ENCODE data around the gene LRBA. TPM values are rescaled to one million over a fixed set of nuclear protein-coding genes. Genes with fewer than 3 reads are reported as not detected.

The LRBA gene
- polyA plus RNA-seq, 1 of the 3 experiments (the other 2 are of a cell fraction) = 11.4 TPM

GRCh38 chr4:150625033-150625432 lies 390.1 kb downstream of the LRBA start:
- Histone ChIP-seq H3F3A (replicated peaks; ENCODE audit: insufficient read depth) (no peaks in the 10 kb centered on the region), H2AFZ (ENCODE audit: low read depth) (no peak overlapping the region), H3K4me2 (no peak overlapping the region), H3K27me3 (ENCODE audit: insufficient read depth) (no peaks in the 10 kb centered on the region), H3K4me3 (ENCODE audit: low read depth in 2 of 2, low read length in 1 of 2) (no peak overlapping the region), H3K9ac (no peak overlapping the region), H3K9me3 (no peaks in the 10 kb centered on the region), H3K27ac (ENCODE audit: low read depth in 2 of 2, low read length in 1 of 2) (no peak overlapping the region), H3K9me2 (no peaks in the 10 kb centered on the region), H4K20me1 (ENCODE audit: insufficient read depth) (no peaks in the 10 kb centered on the region), H3K36me3 (replicated peaks in 1 of 2; ENCODE audit: control insufficient read depth in 1 of 2, insufficient read depth in 2 of 2, low read length in 1 of 2) (no peaks in the 10 kb centered on the region), H3K4me1 (ENCODE audit: control insufficient read depth in 1 of 2, insufficient read depth in 2 of 2, low read depth in 1 of 2, low read length in 1 of 2) (no peaks in the 10 kb centered on the region), H3K79me2 (ENCODE audit: insufficient read depth) (no peaks in the 10 kb centered on the region)
- ChIA-PET POLR2A (no interaction called here), CTCF (no interaction called here)
- no peak for TF ChIP-seq EZH2phosphoT487 (IDR thresholded peaks at IDR 0.05; ENCODE audit: borderline replicate concordance, low read depth)
- no peak for TF ChIP-seq CTCF (IDR thresholded peaks at IDR 0.05)
- no peak for TF ChIP-seq TCF12 (IDR thresholded peaks at IDR 0.05)
- TF ChIP-seq IRF3 (IDR thresholded peaks at IDR 0.05; ENCODE audit: low read depth, low read length) = no peak
- TF ChIP-seq EP300 (IDR thresholded peaks at IDR 0.05; ENCODE audit: borderline replicate concordance in 1 of 2, low read depth in 1 of 2, low read length in 1 of 2) = no peak
- TF ChIP-seq ELF1 (IDR thresholded peaks at IDR 0.05) = no peak
- TF ChIP-seq YY1 (IDR thresholded peaks at IDR 0.05; ENCODE audit: low read depth) = no peak
- TF ChIP-seq NRF1 (IDR thresholded peaks at IDR 0.05; ENCODE audit: low read depth, low read length) = no peak
- no peak for TF ChIP-seq FOXJ3 (CRISPR knock-in tag; IDR thresholded peaks at IDR 0.05)
- no peak for TF ChIP-seq RCOR1 (IDR thresholded peaks at IDR 0.05; ENCODE audit: low read length)
- no peak for TF ChIP-seq FOXM1 (IDR thresholded peaks at IDR 0.05; ENCODE audit: low read depth)
- DNase-seq = no peak
- 100% methylated on average over 2 of the region's 2 CpGs for whole genome bisulfite sequencing (ENCODE audit: low lambda C conversion rate)

GRCh38 chr4:150624055-150624454 lies 391.0 kb downstream of the LRBA start:
- no peaks in the 10 kb centered on the region for H3K27me3 ChIP-seq (ENCODE audit: insufficient read depth)
- H3K79me2 ChIP-seq (ENCODE audit: insufficient read depth) = no peaks in the 10 kb centered on the region
- H3K36me3 ChIP-seq (replicated peaks in 1 of 2; ENCODE audit: control insufficient read depth in 1 of 2, insufficient read depth in 2 of 2, low read length in 1 of 2) = no peaks in the 10 kb centered on the region
- ChIA-PET CTCF (no interaction called here), POLR2A (no interaction called here)
- no peak overlapping the region for H3K4me2 ChIP-seq
- no peak overlapping the region for H3K4me3 ChIP-seq (ENCODE audit: low read depth in 2 of 2, low read length in 1 of 2)
- H3K9me3 ChIP-seq = no peaks in the 10 kb centered on the region
- H3K9me2 ChIP-seq = no peaks in the 10 kb centered on the region
- whole genome bisulfite sequencing (ENCODE audit: low lambda C conversion rate) = 95% methylated on average over 1 of the region's 1 CpG
- no peaks in the 10 kb centered on the region for H3F3A ChIP-seq (replicated peaks; ENCODE audit: insufficient read depth)
- DNase-seq = no peak
- H3K9ac ChIP-seq = no peak overlapping the region
- no peak overlapping the region for H3K27ac ChIP-seq (ENCODE audit: low read depth in 2 of 2, low read length in 1 of 2)
- no peak overlapping the region for H2AFZ ChIP-seq (ENCODE audit: low read depth)
- H3K4me1 ChIP-seq (ENCODE audit: control insufficient read depth in 1 of 2, insufficient read depth in 2 of 2, low read depth in 1 of 2, low read length in 1 of 2) = no peaks in the 10 kb centered on the region
- no peaks in the 10 kb centered on the region for H4K20me1 ChIP-seq (ENCODE audit: insufficient read depth)
- TF ChIP-seq ELF1 (IDR thresholded peaks at IDR 0.05) = no peak
- no peak for TF ChIP-seq RAD21 (IDR thresholded peaks at IDR 0.05; ENCODE audit: low read length)
- no peak for TF ChIP-seq TAF1 (IDR thresholded peaks at IDR 0.05; ENCODE audit: borderline replicate concordance, low read depth, low read length)
- TF ChIP-seq JUND (IDR thresholded peaks at IDR 0.05) = no peak
- no peak for TF ChIP-seq POLR2AphosphoS5 (IDR thresholded peaks at IDR 0.05; ENCODE audit: low read depth, low read length)
- TF ChIP-seq NRF1 (IDR thresholded peaks at IDR 0.05; ENCODE audit: low read depth, low read length) = no peak
- no peak for TF ChIP-seq SMC3 (IDR thresholded peaks at IDR 0.05; ENCODE audit: low read depth, low read length)
- TF ChIP-seq TEAD4 (IDR thresholded peaks at IDR 0.05; ENCODE audit: borderline replicate concordance, insufficient read depth) = no peak
- no peak for TF ChIP-seq GABPA (IDR thresholded peaks at IDR 0.05; ENCODE audit: low read depth)
- no peak for TF ChIP-seq EP300 (IDR thresholded peaks at IDR 0.05; ENCODE audit: borderline replicate concordance in 1 of 2, low read depth in 1 of 2, low read length in 1 of 2)
- TF ChIP-seq CHD2 (IDR thresholded peaks at IDR 0.05; ENCODE audit: low read length, partially characterized antibody) = no peak
- no peak for TF ChIP-seq NFIC (IDR thresholded peaks at IDR 0.05; ENCODE audit: borderline replicate concordance)
- TF ChIP-seq MEF2A (IDR thresholded peaks at IDR 0.05; ENCODE audit: borderline replicate concordance, low read depth) = no peak
- TF ChIP-seq PBX3 (IDR thresholded peaks at IDR 0.05) = no peak
- no peak for TF ChIP-seq FOXJ3 (CRISPR knock-in tag; IDR thresholded peaks at IDR 0.05)
- no peak for TF ChIP-seq ZBTB33 (IDR thresholded peaks at IDR 0.05; ENCODE audit: borderline replicate concordance, low read depth)
- TF ChIP-seq YY1 (IDR thresholded peaks at IDR 0.05; ENCODE audit: low read depth) = no peak
- TF ChIP-seq SIN3A (IDR thresholded peaks at IDR 0.05; ENCODE audit: borderline replicate concordance, low read depth, low read length) = no peak

All from SK-N-SH (cell line).